H1 (cell line): ENCODE measurements around the gene ATXN7. TPM values are rescaled to one million over a fixed set of nuclear protein-coding genes. Genes with fewer than 3 reads are reported as not detected.

Experiments used
- RAD21 ChIP-seq, 2 experiments: IDR thresholded peaks in 1 of 2; conservative IDR thresholded peaks in 1 of 2; 2 replicates each; pipeline ENCODE4 v1.6.1; 2011; ENCODE audit warnings: low read depth in 2 of 2, low read length in 2 of 2, improper control_type of control experiment in 1 of 2, inconsistent platforms in 1 of 2, mild to moderate bottlenecking in 1 of 2, moderate library complexity in 1 of 2
- YY1 ChIP-seq: IDR thresholded peaks from 2 replicates; pipeline ENCODE4 v1.6.1; 2011; ENCODE audit warnings: low read depth, mild to moderate bottlenecking, low read length
- polyA plus RNA-seq, 7 experiments: library from polyadenylated mRNA; depleted of rRNA in 3 of 7; stranded (reverse) in 5 of 7; unstranded in 2 of 7; fragments of >200 nt in 5 of 7; fragments of 200-250 nt in 2 of 7; gene quantifications; 1 replicate in 5 of 7; 2 replicates in 1 of 7; 4 replicates in 1 of 7; pipeline versions ENCODE4 v1.2.1 to v1.2.3, GENCODE V29; 2011 to 2013; ENCODE audit warnings: missing spikeins in 2 of 7, mixed read lengths in 2 of 7
- total RNA-seq: library from RNA; stranded (reverse); fragmentation: NEBNext Ultra II Directional; extraction: Animal tissue kit (Norgen Biotek cat#: 25700); gene quantifications from 2 replicates; pipeline ENCODE4 v1.2.1, GENCODE V29; 2021

ATXN7 gene
- total and polyA plus RNA-seq, 2 of the 8 experiments (the other 6 are each of a cell fraction or from before 2014, with no cell fraction given): 15.5 to 16.8 TPM

GRCh38 chr3:63961891-63962290 lies 98.2 kb downstream of the ATXN7 start (continued):
- TF ChIP-seq RAD21 (IDR thresholded peaks at IDR 0.05 in 1 of 2, conservative IDR thresholded peaks at IDR 0.05 in 1 of 2; ENCODE audit: low read depth in 2 of 2, low read length in 2 of 2) (peak; percentile 25 to 49; a peak in 3 of 4 replicates), YY1 (no peak)
